Ishikawa (cell line): ENCODE data around the gene SFT2D1.

Experiments used
- CEBPB ChIP-seq: IDR thresholded peaks from 2 replicates; pipeline ENCODE4 v1.6.1; 2012
- CREB1 ChIP-seq: IDR thresholded peaks from 2 replicates; pipeline ENCODE4 v1.6.1; 2012; ENCODE audit warnings: low read depth
- EGR1 ChIP-seq: IDR thresholded peaks from 2 replicates; pipeline ENCODE4 v1.6.1; 2012
- EP300 ChIP-seq: IDR thresholded peaks from 2 replicates; pipeline ENCODE4 v1.6.1; 2012; ENCODE audit warnings: borderline replicate concordance
- RAD21 ChIP-seq: IDR thresholded peaks from 2 replicates; pipeline ENCODE4 v1.6.1; 2012; ENCODE audit warnings: low read depth
- TAF1 ChIP-seq: IDR thresholded peaks from 2 replicates; pipeline ENCODE4 v1.6.1; 2012; ENCODE audit warnings: low read depth, mild to moderate bottlenecking
- YY1 ChIP-seq: IDR thresholded peaks from 2 replicates; pipeline ENCODE4 v1.6.1; 2012; ENCODE audit warnings: low read depth
- TF ChIP-seq, protein P1 (sequence below): IDR thresholded peaks from 2 replicates; pipeline ENCODE4 v1.6.1; 2012; ENCODE audit warnings: low read depth, mild to moderate bottlenecking
- TF ChIP-seq, protein P2 (sequence below): IDR thresholded peaks from 2 replicates; pipeline ENCODE4 v1.6.1; 2012

DNA sequence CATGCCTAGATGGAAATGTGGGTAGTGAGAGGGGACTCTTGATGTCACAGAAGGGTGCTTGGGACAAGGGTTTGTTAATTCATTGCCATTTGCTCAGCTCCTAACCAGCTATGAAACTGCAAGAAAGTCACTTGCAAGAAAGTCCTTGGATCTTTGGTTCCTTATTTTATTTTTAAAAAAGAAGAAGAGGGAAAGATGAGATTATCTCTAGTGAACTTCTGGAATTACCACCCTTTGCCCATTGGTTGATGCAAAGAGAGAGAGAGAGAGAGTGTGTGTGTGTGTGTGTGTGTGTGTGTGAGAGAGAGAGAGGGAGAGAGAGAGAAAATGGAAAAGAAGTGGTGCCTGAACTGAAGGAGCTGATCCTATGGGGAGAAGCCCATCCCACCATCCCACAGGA is 4.6 kb upstream of the SFT2D1 start:
- TF ChIP-seq, protein P1, sequence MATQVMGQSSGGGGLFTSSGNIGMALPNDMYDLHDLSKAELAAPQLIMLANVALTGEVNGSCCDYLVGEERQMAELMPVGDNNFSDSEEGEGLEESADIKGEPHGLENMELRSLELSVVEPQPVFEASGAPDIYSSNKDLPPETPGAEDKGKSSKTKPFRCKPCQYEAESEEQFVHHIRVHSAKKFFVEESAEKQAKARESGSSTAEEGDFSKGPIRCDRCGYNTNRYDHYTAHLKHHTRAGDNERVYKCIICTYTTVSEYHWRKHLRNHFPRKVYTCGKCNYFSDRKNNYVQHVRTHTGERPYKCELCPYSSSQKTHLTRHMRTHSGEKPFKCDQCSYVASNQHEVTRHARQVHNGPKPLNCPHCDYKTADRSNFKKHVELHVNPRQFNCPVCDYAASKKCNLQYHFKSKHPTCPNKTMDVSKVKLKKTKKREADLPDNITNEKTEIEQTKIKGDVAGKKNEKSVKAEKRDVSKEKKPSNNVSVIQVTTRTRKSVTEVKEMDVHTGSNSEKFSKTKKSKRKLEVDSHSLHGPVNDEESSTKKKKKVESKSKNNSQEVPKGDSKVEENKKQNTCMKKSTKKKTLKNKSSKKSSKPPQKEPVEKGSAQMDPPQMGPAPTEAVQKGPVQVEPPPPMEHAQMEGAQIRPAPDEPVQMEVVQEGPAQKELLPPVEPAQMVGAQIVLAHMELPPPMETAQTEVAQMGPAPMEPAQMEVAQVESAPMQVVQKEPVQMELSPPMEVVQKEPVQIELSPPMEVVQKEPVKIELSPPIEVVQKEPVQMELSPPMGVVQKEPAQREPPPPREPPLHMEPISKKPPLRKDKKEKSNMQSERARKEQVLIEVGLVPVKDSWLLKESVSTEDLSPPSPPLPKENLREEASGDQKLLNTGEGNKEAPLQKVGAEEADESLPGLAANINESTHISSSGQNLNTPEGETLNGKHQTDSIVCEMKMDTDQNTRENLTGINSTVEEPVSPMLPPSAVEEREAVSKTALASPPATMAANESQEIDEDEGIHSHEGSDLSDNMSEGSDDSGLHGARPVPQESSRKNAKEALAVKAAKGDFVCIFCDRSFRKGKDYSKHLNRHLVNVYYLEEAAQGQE = no peak
- TF ChIP-seq YY1 (no peak), TAF1 (no peak), CEBPB (no peak), EP300 (no peak), CREB1 (no peak), EGR1 (no peak), RAD21 (no peak)
- TF ChIP-seq, protein P2, sequence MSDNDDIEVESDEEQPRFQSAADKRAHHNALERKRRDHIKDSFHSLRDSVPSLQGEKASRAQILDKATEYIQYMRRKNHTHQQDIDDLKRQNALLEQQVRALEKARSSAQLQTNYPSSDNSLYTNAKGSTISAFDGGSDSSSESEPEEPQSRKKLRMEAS = no peak
